H9 (cell line): ENCODE data around the gene ITIH6. TPM values are rescaled to one million over a fixed set of nuclear protein-coding genes. Genes with fewer than 3 reads are reported as not detected.

Experiments used
- DNase-seq: peaks from one replicate; pipeline ENCODE4 v3.0.0-alpha.2; 2017
- H2AFZ ChIP-seq: one replicate; pipeline ENCODE4 v1.6.1; 2013; ENCODE audit warnings: mild to moderate bottlenecking, low read length, control low read depth, moderate library complexity
- H2AK5ac ChIP-seq: 2 replicates; pipeline ENCODE4 v1.6.1; 2013; ENCODE audit warnings: low read length, control low read depth, mixed read lengths; ENCODE audit not compliant: insufficient read length
- H2BK120ac ChIP-seq: one replicate; pipeline ENCODE4 v1.6.1; 2013; ENCODE audit warnings: low read depth, mild to moderate bottlenecking, low read length, control low read depth, inconsistent platforms; ENCODE audit not compliant: poor library complexity, severe bottlenecking
- H2BK12ac ChIP-seq: 2 replicates; pipeline ENCODE4 v1.6.1; 2013; ENCODE audit warnings: low read length, control low read depth, mixed read lengths, low read depth; ENCODE audit not compliant: insufficient read length
- H2BK15ac ChIP-seq: 2 replicates; pipeline ENCODE4 v1.6.1; 2013; ENCODE audit warnings: low read depth, low read length, control low read depth
- H2BK20ac ChIP-seq: one replicate; pipeline ENCODE4 v1.6.1; 2013; ENCODE audit warnings: low read depth, mild to moderate bottlenecking, low read length, control low read depth, inconsistent platforms; ENCODE audit not compliant: poor library complexity, severe bottlenecking
- H2BK5ac ChIP-seq: 2 replicates; pipeline ENCODE4 v1.6.1; 2013; ENCODE audit warnings: low read length, control low read depth, mixed read lengths; ENCODE audit not compliant: insufficient read length
- H3K14ac ChIP-seq: 2 replicates; pipeline ENCODE4 v1.6.1; 2013; ENCODE audit warnings: low read length, control low read depth; ENCODE audit not compliant: insufficient read depth
- H3K18ac ChIP-seq: 2 replicates; pipeline ENCODE4 v1.6.1; 2013; ENCODE audit warnings: low read depth, mild to moderate bottlenecking, mixed read lengths, low read length, control low read depth; ENCODE audit not compliant: insufficient read length
- H3K23ac ChIP-seq: 2 replicates; pipeline ENCODE4 v1.6.1; 2013; ENCODE audit warnings: low read length, control low read depth, mixed read lengths, low read depth; ENCODE audit not compliant: insufficient read length
- H3K23me2 ChIP-seq: 2 replicates; pipeline ENCODE4 v1.6.1; 2013; ENCODE audit warnings: low read depth, mild to moderate bottlenecking, mixed read lengths, low read length, control low read depth; ENCODE audit not compliant: insufficient read length, poor library complexity, severe bottlenecking
- H3K27ac ChIP-seq: 2 replicates; pipeline ENCODE4 v1.5.1; 2013; ENCODE audit warnings: low read length, control low read depth, mixed read lengths, low read depth; ENCODE audit not compliant: insufficient read length
- H3K27me3 ChIP-seq: 2 replicates; pipeline ENCODE4 v1.6.1; 2013; ENCODE audit warnings: low read length, control low read depth, inconsistent platforms; ENCODE audit not compliant: insufficient read depth
- H3K4ac ChIP-seq: 2 replicates; pipeline ENCODE4 v1.6.1; 2013; ENCODE audit warnings: low read depth, mild to moderate bottlenecking, control low read depth, inconsistent platforms, low read length, moderate library complexity
- H3K4me1 ChIP-seq: 2 replicates; pipeline ENCODE4 v1.6.1; 2013; ENCODE audit warnings: low read length, control low read depth, inconsistent platforms; ENCODE audit not compliant: insufficient read depth
- H3K4me2 ChIP-seq: 2 replicates; pipeline ENCODE4 v1.6.1; 2013; ENCODE audit warnings: low read length, control low read depth, mixed read lengths; ENCODE audit not compliant: insufficient read length, insufficient read depth
- H3K56ac ChIP-seq: 2 replicates; pipeline ENCODE4 v1.6.1; 2013; ENCODE audit warnings: low read depth, mild to moderate bottlenecking, mixed read lengths, low read length, control low read depth; ENCODE audit not compliant: insufficient read length
- H3K79me1 ChIP-seq: 2 replicates; pipeline ENCODE4 v1.6.1; 2013; ENCODE audit warnings: low read depth, mild to moderate bottlenecking, moderate library complexity, low read length, control low read depth, inconsistent platforms; ENCODE audit not compliant: insufficient read depth, poor library complexity, severe bottlenecking
- H3K79me2 ChIP-seq: 2 replicates; pipeline ENCODE4 v1.6.1; 2013; ENCODE audit warnings: low read length, control low read depth, inconsistent platforms; ENCODE audit not compliant: insufficient read depth
- H3K9ac ChIP-seq: 2 replicates; pipeline ENCODE4 v1.6.1; 2013; ENCODE audit warnings: low read length, control low read depth, mixed read lengths; ENCODE audit not compliant: insufficient read length; ENCODE audit errors: extremely low read depth
- H3K9me3 ChIP-seq: one replicate; pipeline ENCODE4 v1.6.1; 2013; ENCODE audit warnings: low read depth, low read length, inconsistent platforms; ENCODE audit not compliant: control insufficient read depth
- H3T11ph ChIP-seq: one replicate; pipeline ENCODE4 v1.6.1; 2013; ENCODE audit warnings: mild to moderate bottlenecking, low read length, control low read depth, inconsistent platforms
- H4K20me1 ChIP-seq: one replicate; pipeline ENCODE4 v1.6.1; 2013; ENCODE audit not compliant: control insufficient read depth, insufficient read length, insufficient read depth
- H4K5ac ChIP-seq: 2 replicates; pipeline ENCODE4 v1.6.1; 2013; ENCODE audit warnings: low read depth, mild to moderate bottlenecking, mixed read lengths, low read length, control low read depth; ENCODE audit not compliant: insufficient read length
- H4K8ac ChIP-seq: replicated peaks from 2 replicates; pipeline ENCODE4 v1.6.1; 2013; ENCODE audit warnings: low read length, control low read depth, mixed read lengths, low read depth; ENCODE audit not compliant: insufficient read length
- H4K91ac ChIP-seq: 2 replicates; pipeline ENCODE4 v1.6.1; 2013; ENCODE audit warnings: low read depth, mild to moderate bottlenecking, moderate library complexity, mixed read lengths, low read length, control low read depth; ENCODE audit not compliant: insufficient read length
- H3K27ac Mint-ChIP-seq, 3 experiments: 2 replicates in 2 of 3; 3 replicates in 1 of 3; pipeline ENCODE4 v1.8.0; 2020 to 2021; ENCODE audit warnings: mixed read lengths in 3 of 3, mild to moderate bottlenecking in 1 of 3, moderate library complexity in 1 of 3
- H3K27me3 Mint-ChIP-seq: 2 replicates; pipeline ENCODE4 v1.8.0; 2021; ENCODE audit warnings: low read depth, mild to moderate bottlenecking, moderate library complexity, mixed read lengths
- H3K36me3 Mint-ChIP-seq, 3 experiments: 2 replicates in 2 of 3; 3 replicates in 1 of 3; pipeline ENCODE4 v1.8.0; 2020 to 2021; ENCODE audit warnings: low read depth in 3 of 3, mixed read lengths in 3 of 3; ENCODE audit not compliant: insufficient read depth in 1 of 3
- H3K4me1 Mint-ChIP-seq, 2 experiments: 2 replicates each; pipeline ENCODE4 v1.8.0; 2020; ENCODE audit warnings: mixed read lengths in 2 of 2
- H3K4me3 Mint-ChIP-seq, 2 experiments: 2 replicates in 1 of 2; 3 replicates in 1 of 2; pipeline ENCODE4 v1.8.0; 2020 to 2021; ENCODE audit warnings: mild to moderate bottlenecking in 2 of 2, mixed read lengths in 2 of 2, moderate library complexity in 1 of 2
- H3K9me3 Mint-ChIP-seq, 2 experiments: 2 replicates in 1 of 2; 3 replicates in 1 of 2; pipeline ENCODE4 v1.8.0; 2020; ENCODE audit warnings: mild to moderate bottlenecking in 2 of 2, mixed read lengths in 2 of 2, moderate library complexity in 1 of 2
- CTCF ChIP-seq: fragments of 200-600 bp; sonication (generic); conservative IDR thresholded peaks from 3 replicates; pipeline ENCODE4 v1.8.0; 2021; ENCODE audit warnings: antibody characterized with exemption, mild to moderate bottlenecking
- WGBS: extraction: QIAGEN DNeasy Blood & Tissue Kit; methylation state at CpG from one replicate; pipeline ENCODE4 v1.1.7; 2013; ENCODE audit warnings: missing lambda C conversion rate, low lambda C conversion rate, mixed read lengths; ENCODE audit not compliant: insufficient read length; ENCODE audit errors: extremely low coverage; 5-methylcytosine and 5-hydroxymethylcytosine counted together
- total RNA-seq: library from RNA; stranded (reverse); gene quantifications from 2 replicates; pipeline ENCODE4 v1.2.1, GENCODE V29; 2021

Gene ITIH6
- total RNA-seq, 1 experiment from 2014 or later: not detected

GRCh38 chrX:54821310-54821709 lies 23.3 kb upstream of the ITIH6 start:
- Histone ChIP-seq H2AK5ac (no peak overlapping the region), H3K4me2 (no peak overlapping the region), H4K8ac (no peak overlapping the region), H4K91ac (no peak overlapping the region), H3K79me2 (no peaks in the 10 kb centered on the region), H3K4ac (no peak overlapping the region), H3K14ac (no peak overlapping the region), H3K4me1 (no peaks in the 10 kb centered on the region), H4K5ac (no peak overlapping the region), H2AFZ (no peak overlapping the region), H3K23me2 (no peaks in the 10 kb centered on the region), H3K9me3 (peaks cover 36% of the 10 kb centered on the region), H3T11ph (no peak overlapping the region), H2BK15ac (no peak overlapping the region), H3K23ac (no peak overlapping the region), H3K18ac (no peak overlapping the region), H4K20me1 (no peaks in the 10 kb centered on the region), H2BK5ac (no peak overlapping the region), H3K27ac (no peak overlapping the region), H2BK20ac (no peak overlapping the region), H3K79me1 (no peaks in the 10 kb centered on the region), H3K56ac (no peak overlapping the region), H3K9ac (no peak overlapping the region), H3K27me3 (no peaks in the 10 kb centered on the region), H2BK12ac (no peak overlapping the region), H2BK120ac (no peak overlapping the region)
- H3K9me3 Mint-ChIP-seq: peaks cover 65 to 72% of the 10 kb centered on the region in 2 experiments
- peaks cover 0 to 6% of the 10 kb centered on the region in 2 experiments; a peak in 1 of 4 replicates for H3K4me1 Mint-ChIP-seq
- peaks cover 2 to 14% (median 10%) of the 10 kb centered on the region in 3 experiments for H3K36me3 Mint-ChIP-seq
- no peak for TF ChIP-seq CTCF
- peaks cover 4% of the 10 kb centered on the region for H3K27me3 Mint-ChIP-seq
- DNase-seq: no peak
- H3K27ac Mint-ChIP-seq: no peak overlapping the region; a peak in 1 of 7 replicates
- WGBS: no CpG with 5 or more reads among the region's 2 CpGs
- no peak overlapping the region; a peak in 1 of 5 replicates for H3K4me3 Mint-ChIP-seq
